Measurements from ENCODE around the gene TOM1.

TOM1 gene

GRCh38 chr22:35305525-35306070 lies 5.9 kb downstream of the TOM1 start:
- no peak overlapping the region for H3K4me3 ChIP-seq (ENCODE audit: severe bottlenecking)
- ATAC-seq (ENCODE audit: low read depth) (no peak), DNase-seq (ENCODE audit: low spot score) (no peak)
- TF ChIP-seq CTCF (IDR thresholded peaks at IDR 0.05; ENCODE audit: poor library complexity, severe bottlenecking): no peak
- no peaks in the 10 kb centered on the region for H3K36me3 ChIP-seq (ENCODE audit: low read depth)
- H3K4me1 ChIP-seq (ENCODE audit: insufficient read depth, poor library complexity, severe bottlenecking): peaks cover 17% of the 10 kb centered on the region
- H3K27me3 ChIP-seq (ENCODE audit: insufficient read depth, poor library complexity, severe bottlenecking): no peaks in the 10 kb centered on the region
- H3K27ac ChIP-seq (ENCODE audit: poor library complexity, severe bottlenecking): no peak overlapping the region
- no peaks in the 10 kb centered on the region for H3K9me3 ChIP-seq (ENCODE audit: severe bottlenecking)

DNA sequence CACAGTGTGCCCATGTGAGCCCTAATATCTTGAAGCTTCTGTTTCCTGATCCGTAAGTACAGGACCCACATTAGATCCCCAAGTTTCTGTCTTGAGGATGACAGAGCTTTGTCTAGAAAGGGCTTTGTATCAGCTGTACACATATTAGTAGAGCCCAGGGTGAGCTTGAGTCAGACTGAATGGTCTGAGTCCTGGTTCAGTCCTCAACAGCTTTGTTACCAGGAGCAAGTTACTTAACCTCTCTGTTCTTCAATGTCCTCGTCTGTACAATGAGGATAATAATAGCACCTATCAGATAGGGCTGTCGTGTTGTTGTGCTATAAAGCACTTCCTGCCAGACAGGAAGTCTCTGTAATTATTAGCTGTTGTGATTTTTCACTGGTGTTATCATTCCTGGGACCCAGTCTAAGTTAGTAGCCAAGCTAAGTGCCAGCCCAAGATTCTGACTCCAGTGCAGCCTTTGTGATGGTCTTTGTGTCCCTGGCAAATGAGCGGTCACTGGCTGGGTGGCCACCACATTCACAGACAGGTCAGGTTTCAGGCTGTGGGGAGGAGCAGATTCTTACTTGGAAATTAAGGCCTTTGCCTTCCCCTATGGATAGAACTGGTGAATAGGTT lies 6.8 kb downstream of the TOM1 start:
- no peak for DNase-seq (ENCODE audit: low spot score)
- no peak for ATAC-seq (ENCODE audit: low read depth)
- Histone ChIP-seq H3K9me3 (ENCODE audit: severe bottlenecking) (no peaks in the 10 kb centered on the region), H3K4me1 (ENCODE audit: insufficient read depth, poor library complexity, severe bottlenecking) (peaks cover 12% of the 10 kb centered on the region), H3K27ac (ENCODE audit: poor library complexity, severe bottlenecking) (no peak overlapping the region), H3K27me3 (ENCODE audit: insufficient read depth, poor library complexity, severe bottlenecking) (no peaks in the 10 kb centered on the region), H3K36me3 (ENCODE audit: low read depth) (no peaks in the 10 kb centered on the region), H3K4me3 (ENCODE audit: severe bottlenecking) (no peak overlapping the region)
- TF ChIP-seq CTCF (IDR thresholded peaks at IDR 0.05; ENCODE audit: poor library complexity, severe bottlenecking): no peak

- no peaks in the 10 kb centered on the region for H3K36me3 ChIP-seq (ENCODE audit: low read depth)
- no peak for ATAC-seq (ENCODE audit: low read depth)
- no peak for DNase-seq (ENCODE audit: low spot score)
- H3K9me3 ChIP-seq (ENCODE audit: severe bottlenecking): peaks cover 3% of the 10 kb centered on the region
- H3K27ac ChIP-seq (ENCODE audit: poor library complexity, severe bottlenecking): no peak overlapping the region
- no peak for TF ChIP-seq CTCF (IDR thresholded peaks at IDR 0.05; ENCODE audit: poor library complexity, severe bottlenecking)
- H3K27me3 ChIP-seq (ENCODE audit: insufficient read depth, poor library complexity, severe bottlenecking): no peaks in the 10 kb centered on the region
- no peak overlapping the region for H3K4me3 ChIP-seq (ENCODE audit: severe bottlenecking)
- peaks cover 12% of the 10 kb centered on the region for H3K4me1 ChIP-seq (ENCODE audit: insufficient read depth, poor library complexity, severe bottlenecking)
Observed at GRCh38 chr22:35307372-35307771, 7.7 kb downstream of the TOM1 start.

DNA sequence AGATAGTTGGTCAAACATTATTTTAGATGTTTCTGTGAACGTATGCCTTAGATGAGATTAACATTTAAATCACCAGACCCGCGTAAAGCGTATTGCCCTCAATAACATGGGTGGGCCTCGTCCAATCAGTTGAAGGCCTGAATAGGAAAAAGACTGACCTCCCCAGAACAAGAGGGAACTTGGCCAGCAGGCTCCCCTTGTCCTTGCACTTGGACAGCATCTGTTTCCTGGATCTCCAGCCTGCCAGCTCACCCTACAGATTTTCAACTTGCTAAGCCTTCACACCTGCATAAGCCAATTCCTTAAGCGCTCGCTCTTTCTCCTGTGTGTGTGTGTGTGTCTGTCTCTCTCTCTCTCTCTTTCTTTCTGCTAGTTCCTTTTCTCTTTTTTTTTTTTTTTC lies 8.2 kb downstream of the TOM1 start:
- H3K36me3 ChIP-seq (ENCODE audit: low read depth): no peaks in the 10 kb centered on the region
- DNase-seq (ENCODE audit: low spot score): no peak

More for the DNA sequence above, 8.2 kb downstream of the TOM1 start:
- no peak overlapping the region for H3K4me3 ChIP-seq (ENCODE audit: severe bottlenecking)
- no peak for ATAC-seq (ENCODE audit: low read depth)
- H3K9me3 ChIP-seq (ENCODE audit: severe bottlenecking): peaks cover 3% of the 10 kb centered on the region
- no peaks in the 10 kb centered on the region for H3K27me3 ChIP-seq (ENCODE audit: insufficient read depth, poor library complexity, severe bottlenecking)
- no peak overlapping the region for H3K27ac ChIP-seq (ENCODE audit: poor library complexity, severe bottlenecking)
- peaks cover 17% of the 10 kb centered on the region for H3K4me1 ChIP-seq (ENCODE audit: insufficient read depth, poor library complexity, severe bottlenecking)
- no peak for TF ChIP-seq CTCF (IDR thresholded peaks at IDR 0.05; ENCODE audit: poor library complexity, severe bottlenecking)
